Upper lobe of right lung (tissue), 1 donor: ENCODE data around the gene CMSS1. TPM values are rescaled to one million over a fixed set of nuclear protein-coding genes. Genes with fewer than 3 reads are reported as not detected.

Source experiments
- ATAC-seq: fragments of 200-7000 bp; cut with Tn5 transposase; one replicate; pipeline ENCODE4 v1.9.1; 2020; ENCODE audit warnings: mild to moderate bottlenecking, moderate library complexity
- DNase-seq: peaks from one replicate; pipeline ENCODE4 v3.0.0-alpha.2; 2020
- H3K27ac ChIP-seq: fragments of 200-600 bp; one replicate; pipeline ENCODE4 v1.8.0; 2022
- H3K27me3 ChIP-seq: fragments of 200-600 bp; one replicate; pipeline ENCODE4 v1.8.0; 2022; ENCODE audit warnings: mild to moderate bottlenecking
- H3K36me3 ChIP-seq: fragments of 200-600 bp; one replicate; pipeline ENCODE4 v1.8.0; 2022
- H3K4me1 ChIP-seq: fragments of 200-600 bp; one replicate; pipeline ENCODE4 v1.8.0; 2022
- H3K4me3 ChIP-seq: fragments of 200-600 bp; one replicate; pipeline ENCODE4 v1.8.0; 2022; ENCODE audit warnings: mild to moderate bottlenecking
- H3K9me3 ChIP-seq: fragments of 200-600 bp; one replicate; pipeline ENCODE4 v1.8.0; 2022
- intact Hi-C: fragments of 100-400 bp; cut with DNase I; formaldehyde crosslinking; loops from one replicate; pipeline ENCODE4 v1.11.0; 2022
- total RNA-seq: library from RNA; stranded (reverse); fragmentation: NEBNext Ultra II Directional; extraction: Animal tissue kit (Norgen Biotek cat#: 25700); gene quantifications from one replicate; pipeline ENCODE4 v1.2.1, GENCODE V29; 2021
- TF ChIP-seq, protein P1 (sequence below): fragments of 200-600 bp; IDR thresholded peaks from one replicate; pipeline ENCODE4 v1.8.0; 2022; ENCODE audit warnings: antibody characterized with exemption
- donor health status: DM: no; HTN: yes; CAD: no; lungs with severe emphysema.

Gene CMSS1
- total RNA-seq, 1 donor from 2014 or later: 20.6 TPM

DNA sequence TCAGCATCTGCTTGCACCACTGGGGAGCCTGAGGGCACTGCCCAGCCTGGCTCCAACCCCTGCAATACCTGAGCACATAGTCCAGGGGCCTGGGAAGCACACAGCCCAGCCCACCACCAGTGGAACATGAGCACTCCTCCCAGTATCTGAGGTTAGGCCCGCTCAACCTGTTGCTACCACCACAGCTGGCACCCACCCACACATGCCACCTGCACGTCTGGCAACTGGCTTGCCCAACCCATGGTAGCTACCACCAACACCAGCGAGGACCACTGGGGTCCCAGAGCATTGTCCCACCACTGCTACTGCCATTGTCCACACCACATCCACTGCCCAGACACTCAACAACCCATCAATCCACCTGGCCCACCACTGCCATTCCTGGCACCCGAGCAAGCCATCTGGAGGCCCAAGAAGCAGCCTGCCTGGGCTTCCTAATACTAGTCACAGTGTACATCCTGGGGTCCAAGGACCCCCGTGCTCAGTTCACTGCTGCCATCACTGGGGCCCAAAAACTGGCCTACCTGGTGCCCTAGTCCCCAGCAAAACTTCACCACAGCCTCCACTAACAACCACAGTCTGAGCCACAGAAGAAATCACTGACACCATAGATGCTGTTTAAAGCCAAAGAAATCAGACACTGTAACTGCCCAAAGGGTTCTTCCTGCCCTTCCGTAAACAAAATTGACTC, 381.1 kb downstream of the CMSS1 start:
- ATAC-seq (no peak), DNase-seq (no peak)
- H3K4me1 ChIP-seq: no peaks in the 10 kb centered on the region
- no peak overlapping the region for H3K4me3 ChIP-seq
- no peaks in the 10 kb centered on the region for H3K27me3 ChIP-seq
- intact Hi-C loops: no loop called here
- no peaks in the 10 kb centered on the region for H3K36me3 ChIP-seq
- H3K27ac ChIP-seq: no peak overlapping the region
- H3K9me3 ChIP-seq: no peaks in the 10 kb centered on the region
- TF ChIP-seq, protein P1, sequence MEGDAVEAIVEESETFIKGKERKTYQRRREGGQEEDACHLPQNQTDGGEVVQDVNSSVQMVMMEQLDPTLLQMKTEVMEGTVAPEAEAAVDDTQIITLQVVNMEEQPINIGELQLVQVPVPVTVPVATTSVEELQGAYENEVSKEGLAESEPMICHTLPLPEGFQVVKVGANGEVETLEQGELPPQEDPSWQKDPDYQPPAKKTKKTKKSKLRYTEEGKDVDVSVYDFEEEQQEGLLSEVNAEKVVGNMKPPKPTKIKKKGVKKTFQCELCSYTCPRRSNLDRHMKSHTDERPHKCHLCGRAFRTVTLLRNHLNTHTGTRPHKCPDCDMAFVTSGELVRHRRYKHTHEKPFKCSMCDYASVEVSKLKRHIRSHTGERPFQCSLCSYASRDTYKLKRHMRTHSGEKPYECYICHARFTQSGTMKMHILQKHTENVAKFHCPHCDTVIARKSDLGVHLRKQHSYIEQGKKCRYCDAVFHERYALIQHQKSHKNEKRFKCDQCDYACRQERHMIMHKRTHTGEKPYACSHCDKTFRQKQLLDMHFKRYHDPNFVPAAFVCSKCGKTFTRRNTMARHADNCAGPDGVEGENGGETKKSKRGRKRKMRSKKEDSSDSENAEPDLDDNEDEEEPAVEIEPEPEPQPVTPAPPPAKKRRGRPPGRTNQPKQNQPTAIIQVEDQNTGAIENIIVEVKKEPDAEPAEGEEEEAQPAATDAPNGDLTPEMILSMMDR: no peak

DNA sequence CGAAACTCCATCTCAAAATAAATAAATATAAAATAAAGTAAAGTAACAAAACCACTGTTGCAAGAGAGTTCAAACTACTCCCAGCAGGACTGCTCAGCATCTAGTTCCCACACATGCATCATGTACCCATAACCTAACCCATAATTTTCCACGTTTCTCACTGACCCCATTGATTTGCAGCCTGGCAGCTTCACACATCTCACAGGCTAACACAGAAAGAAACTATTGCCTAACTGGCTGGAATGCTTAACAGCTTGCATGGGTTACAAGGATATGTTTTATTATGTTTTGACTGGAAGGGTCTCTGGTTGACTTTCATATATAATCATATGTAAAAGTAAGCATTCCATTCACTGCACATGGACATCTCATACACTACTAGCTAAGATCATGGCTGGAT, 387.5 kb downstream of the CMSS1 start:
- ATAC-seq: no peak
- no peak for DNase-seq
- Histone ChIP-seq H3K9me3 (no peaks in the 10 kb centered on the region), H3K36me3 (no peaks in the 10 kb centered on the region), H3K27me3 (no peaks in the 10 kb centered on the region), H3K4me3 (no peak overlapping the region), H3K4me1 (peaks cover 3% of the 10 kb centered on the region), H3K27ac (no peak overlapping the region)
- TF ChIP-seq, protein P1: no peak
- intact Hi-C loops: no loop called here

DNA sequence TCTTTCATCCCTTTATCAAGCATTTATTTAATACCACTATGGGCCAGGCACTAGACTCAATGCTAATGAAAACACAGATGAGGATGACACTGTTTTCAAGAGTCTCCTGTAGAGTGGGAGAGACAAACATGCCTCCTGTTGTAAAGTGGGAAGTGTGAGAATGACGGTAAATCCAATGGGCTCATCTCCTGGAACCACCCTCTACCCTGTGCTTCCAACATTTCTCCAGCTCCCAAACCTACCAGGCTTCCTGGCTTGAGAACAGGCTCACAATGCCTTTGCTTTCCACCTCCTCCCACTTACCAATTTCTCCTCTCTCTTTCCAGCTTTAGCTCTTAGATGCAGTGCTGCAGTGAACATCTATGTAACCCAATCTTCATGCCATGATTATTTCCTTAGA, 389.0 kb downstream of the CMSS1 start:
- TF ChIP-seq, protein P1: no peak
- ATAC-seq: no peak
- intact Hi-C loops: no loop called here
- peaks cover 14% of the 10 kb centered on the region for H3K4me1 ChIP-seq
- H3K27ac ChIP-seq: no peak overlapping the region
- H3K27me3 ChIP-seq: no peaks in the 10 kb centered on the region
- H3K4me3 ChIP-seq: no peak overlapping the region
- H3K36me3 ChIP-seq: no peaks in the 10 kb centered on the region
- no peak for DNase-seq
- H3K9me3 ChIP-seq: no peaks in the 10 kb centered on the region

DNA sequence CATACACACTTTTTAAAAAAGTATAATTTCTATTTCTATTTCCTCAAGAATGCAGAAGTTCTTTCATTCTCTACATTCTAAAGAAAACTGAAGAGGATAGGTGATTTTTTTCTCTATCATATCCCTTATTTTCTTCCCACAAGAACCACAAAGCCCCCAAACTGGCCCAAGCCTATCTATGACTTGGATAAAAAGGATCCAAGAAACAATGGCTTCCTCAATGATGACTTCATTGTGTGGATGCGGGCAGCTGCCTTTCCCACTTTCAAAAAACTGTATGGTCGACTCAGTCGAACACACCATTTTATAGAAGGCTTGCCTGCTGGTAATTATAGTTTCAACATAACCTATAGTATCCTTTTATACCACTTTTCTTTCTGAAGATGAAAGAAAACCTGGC, 390.2 kb downstream of the CMSS1 start:
- H3K36me3 ChIP-seq: no peaks in the 10 kb centered on the region

GRCh38 chr3:100209169-100209568, 391.5 kb downstream of the CMSS1 start:
- ATAC-seq: no peak
- intact Hi-C loops: no loop called here
- H3K9me3 ChIP-seq: no peaks in the 10 kb centered on the region
- TF ChIP-seq, protein P1: no peak
- H3K27me3 ChIP-seq: no peaks in the 10 kb centered on the region
- no peak for DNase-seq
- H3K4me1 ChIP-seq: peaks cover 14% of the 10 kb centered on the region
- H3K4me3 ChIP-seq: no peak overlapping the region
- no peak overlapping the region for H3K27ac ChIP-seq
- H3K36me3 ChIP-seq: no peaks in the 10 kb centered on the region

More for the DNA sequence above, 390.2 kb downstream of the CMSS1 start:
- ATAC-seq (no peak), DNase-seq (no peak)
- TF ChIP-seq, protein P1: no peak
- no peaks in the 10 kb centered on the region for H3K27me3 ChIP-seq
- H3K9me3 ChIP-seq: no peaks in the 10 kb centered on the region
- peaks cover 14% of the 10 kb centered on the region for H3K4me1 ChIP-seq
- intact Hi-C loops: no loop called here
- no peak overlapping the region for H3K4me3 ChIP-seq
- H3K27ac ChIP-seq: no peak overlapping the region
